Neuronal stem cell (in vitro differentiated cells): ENCODE data around the gene CHCHD3.

ENCODE experiments used
- DNase-seq: peaks from one replicate; pipeline ENCODE4 v3.0.0-alpha.2; 2013; ENCODE audit warnings: low spot score
- H2AFZ ChIP-seq: one replicate; pipeline ENCODE4 v1.6.1; 2013; ENCODE audit warnings: mild to moderate bottlenecking, low read length, inconsistent platforms
- H2AK5ac ChIP-seq: 2 replicates; pipeline ENCODE4 v1.6.1; 2013; ENCODE audit warnings: low read depth, mild to moderate bottlenecking, inconsistent platforms, low read length, moderate library complexity, mixed read lengths
- H2BK120ac ChIP-seq: 2 replicates; pipeline ENCODE4 v1.6.1; 2013; ENCODE audit warnings: low read depth, mild to moderate bottlenecking, inconsistent platforms, low read length, moderate library complexity, mixed read lengths
- H2BK12ac ChIP-seq: one replicate; pipeline ENCODE4 v1.6.1; 2013; ENCODE audit warnings: low read length, inconsistent platforms
- H2BK15ac ChIP-seq: 2 replicates; pipeline ENCODE4 v1.6.1; 2013; ENCODE audit warnings: mild to moderate bottlenecking, low read length, inconsistent platforms, mixed read lengths
- H2BK5ac ChIP-seq: one replicate; pipeline ENCODE4 v1.6.1; 2013; ENCODE audit warnings: inconsistent platforms, mild to moderate bottlenecking, low read length, moderate library complexity
- H3K14ac ChIP-seq: one replicate; pipeline ENCODE4 v1.6.1; 2013; ENCODE audit warnings: low read length, inconsistent platforms
- H3K18ac ChIP-seq: 2 replicates; pipeline ENCODE4 v1.6.1; 2013; ENCODE audit warnings: low read length, inconsistent platforms
- H3K23ac ChIP-seq: 2 replicates; pipeline ENCODE4 v1.6.1; 2013; ENCODE audit warnings: low read depth, mild to moderate bottlenecking, mixed read lengths, low read length, inconsistent platforms; ENCODE audit not compliant: poor library complexity
- H3K27ac ChIP-seq: replicated peaks from 3 replicates; pipeline ENCODE4 v1.5.1; 2013; ENCODE audit warnings: low read length, inconsistent platforms
- H3K27me3 ChIP-seq, 3 experiments: 2 replicates each; pipeline ENCODE4 v1.6.1; 2013; ENCODE audit warnings: low read length in 3 of 3, mild to moderate bottlenecking in 2 of 3, inconsistent platforms in 1 of 3, low read depth in 1 of 3, mixed read lengths in 1 of 3, moderate library complexity in 1 of 3; ENCODE audit not compliant: control insufficient read depth in 3 of 3, insufficient read depth in 3 of 3
- H3K36me3 ChIP-seq, 2 donors: replicated peaks in 1 of 2; 2 replicates each; pipeline ENCODE4 v1.6.1; 2013; ENCODE audit warnings: low read length in 2 of 2; ENCODE audit not compliant: control insufficient read depth in 2 of 2, insufficient read depth in 2 of 2
- H3K4ac ChIP-seq: 2 replicates; pipeline ENCODE4 v1.6.1; 2013; ENCODE audit warnings: inconsistent platforms, mild to moderate bottlenecking, low read length, moderate library complexity
- H3K4me1 ChIP-seq, 2 donors: 1 replicate in 1 of 2; 2 replicates in 1 of 2; pipeline ENCODE4 v1.6.1; 2013; ENCODE audit warnings: low read length in 2 of 2, low read depth in 1 of 2; ENCODE audit not compliant: control insufficient read depth in 2 of 2, insufficient read depth in 1 of 2
- H3K4me2 ChIP-seq: one replicate; pipeline ENCODE4 v1.6.1; 2013; ENCODE audit warnings: mild to moderate bottlenecking, low read length, inconsistent platforms; ENCODE audit not compliant: insufficient read depth, poor library complexity, severe bottlenecking
- H3K4me3 ChIP-seq, 2 donors: 2 replicates each; pipeline ENCODE4 v1.5.1; 2013; ENCODE audit warnings: low read length in 2 of 2, mild to moderate bottlenecking in 2 of 2, inconsistent platforms in 1 of 2, moderate library complexity in 1 of 2
- H3K79me1 ChIP-seq: one replicate; pipeline ENCODE4 v1.6.1; 2013; ENCODE audit warnings: low read depth, mild to moderate bottlenecking, inconsistent platforms, low read length, moderate library complexity
- H3K9ac ChIP-seq: one replicate; pipeline ENCODE4 v1.6.1; 2013; ENCODE audit warnings: mild to moderate bottlenecking, low read depth, low read length, inconsistent platforms; ENCODE audit not compliant: poor library complexity
- H3K9me3 ChIP-seq, 2 donors: replicated peaks in 1 of 2; 2 replicates each; pipeline versions ENCODE3 to v1.6.1; 2013; ENCODE audit warnings: low read length in 2 of 2, mild to moderate bottlenecking in 2 of 2, inconsistent platforms in 1 of 2, low read depth in 1 of 2, mixed read lengths in 1 of 2, moderate library complexity in 1 of 2; ENCODE audit not compliant: control insufficient read depth in 2 of 2, insufficient read depth in 1 of 2
- H4K8ac ChIP-seq: one replicate; pipeline ENCODE4 v1.6.1; 2013; ENCODE audit warnings: low read depth, mild to moderate bottlenecking, inconsistent platforms, low read length, moderate library complexity
- H4K91ac ChIP-seq: one replicate; pipeline ENCODE4 v1.6.1; 2013; ENCODE audit warnings: low read length, low read depth, mild to moderate bottlenecking, inconsistent platforms; ENCODE audit not compliant: poor library complexity
- WGBS, 2 donors: extraction: QIAGEN DNeasy Blood & Tissue Kit; methylation state at CpG; one replicate each; pipeline ENCODE4 v1.1.7; 2013; ENCODE audit warnings: missing lambda C conversion rate in 2 of 2, mixed read lengths in 1 of 2; ENCODE audit not compliant: insufficient read length in 2 of 2, insufficient replicate concordance in 1 of 2; ENCODE audit errors: extremely low coverage in 2 of 2; 5-methylcytosine and 5-hydroxymethylcytosine counted together

CHCHD3 gene

GRCh38 chr7:133048589-133048988 lies 33.3 kb downstream of the CHCHD3 start:
- Histone ChIP-seq H3K36me3 (peaks cover 2 to 6% of the 10 kb centered on the region in 2 donors), H3K4me1 (peaks cover 7 to 8% of the 10 kb centered on the region in 2 donors), H2BK15ac (no peak overlapping the region), H3K18ac (no peak overlapping the region), H3K79me1 (no peaks in the 10 kb centered on the region), H2BK120ac (no peak overlapping the region), H2BK5ac (no peak overlapping the region), H3K23ac (no peak overlapping the region), H3K4me2 (no peak overlapping the region), H3K4me3 (no peak overlapping the region), H3K9me3 (no peaks in the 10 kb centered on the region), H2AK5ac (no peak overlapping the region), H2BK12ac (no peak overlapping the region), H3K27me3 (no peaks in the 10 kb centered on the region), H4K91ac (no peak overlapping the region), H3K9ac (no peak overlapping the region), H4K8ac (no peak overlapping the region), H3K27ac (no peak overlapping the region), H3K4ac (no peak overlapping the region), H2AFZ (no peak overlapping the region), H3K14ac (no peak overlapping the region)
- WGBS, 2 donors: no CpG with 5 or more reads among the region's 4 CpGs
- DNase-seq: no peak

- H2BK12ac ChIP-seq: no peak overlapping the region
- no peak overlapping the region for H3K27ac ChIP-seq
- WGBS, 2 donors: no CpG with 5 or more reads among the region's 2 CpGs
- H2BK5ac ChIP-seq: no peak overlapping the region
- no peak overlapping the region for H3K14ac ChIP-seq
- H3K23ac ChIP-seq: no peak overlapping the region
- H4K91ac ChIP-seq: no peak overlapping the region
- H2BK15ac ChIP-seq: no peak overlapping the region
- no peak overlapping the region for H3K4me3 ChIP-seq
- no peak overlapping the region for H3K9ac ChIP-seq
- H3K18ac ChIP-seq: no peak overlapping the region
- no peak overlapping the region for H2BK120ac ChIP-seq
- H2AFZ ChIP-seq: no peak overlapping the region
- peaks cover 2 to 6% of the 10 kb centered on the region in 2 donors for H3K36me3 ChIP-seq
- H3K27me3 ChIP-seq: no peaks in the 10 kb centered on the region
- peaks cover 7 to 8% of the 10 kb centered on the region in 2 donors for H3K4me1 ChIP-seq
- no peak overlapping the region for H2AK5ac ChIP-seq
- H3K4ac ChIP-seq: no peak overlapping the region
- H3K79me1 ChIP-seq: no peaks in the 10 kb centered on the region
- no peak for DNase-seq
- no peak overlapping the region for H4K8ac ChIP-seq
- peaks cover 0 to 2% of the 10 kb centered on the region in 2 donors for H3K9me3 ChIP-seq
- no peak overlapping the region for H3K4me2 ChIP-seq
These were observed 34.6 kb downstream of the CHCHD3 start for GRCh38 chr7:133047321-133047720.

- no peaks in the 10 kb centered on the region for H3K27me3 ChIP-seq
- H2BK120ac ChIP-seq: no peak overlapping the region
- no peak overlapping the region for H3K4ac ChIP-seq
- no peak overlapping the region for H2AFZ ChIP-seq
- no peaks in the 10 kb centered on the region for H3K79me1 ChIP-seq
- H4K91ac ChIP-seq: no peak overlapping the region
- H3K27ac ChIP-seq: peak overlapping the region; percentile 43
- H2BK15ac ChIP-seq: no peak overlapping the region
- H3K9ac ChIP-seq: peak overlapping the region; percentile 38
- no peak overlapping the region for H3K4me3 ChIP-seq
- H3K4me1 ChIP-seq: peaks cover 7 to 8% of the 10 kb centered on the region in 2 donors
- WGBS, 2 donors: no CpG with 5 or more reads among the region's 9 CpGs
- DNase-seq: no peak
- H2AK5ac ChIP-seq: no peak overlapping the region
- H3K36me3 ChIP-seq: peaks cover 2 to 6% of the 10 kb centered on the region in 2 donors
- peaks cover 0 to 4% of the 10 kb centered on the region in 2 donors for H3K9me3 ChIP-seq
- H2BK12ac ChIP-seq: no peak overlapping the region
- no peak overlapping the region for H3K4me2 ChIP-seq
- no peak overlapping the region for H3K18ac ChIP-seq
- H2BK5ac ChIP-seq: no peak overlapping the region
- no peak overlapping the region for H3K23ac ChIP-seq
- no peak overlapping the region for H4K8ac ChIP-seq
- H3K14ac ChIP-seq: no peak overlapping the region
These were observed 37.0 kb downstream of the CHCHD3 start for GRCh38 chr7:133044722-133045473.

DNA sequence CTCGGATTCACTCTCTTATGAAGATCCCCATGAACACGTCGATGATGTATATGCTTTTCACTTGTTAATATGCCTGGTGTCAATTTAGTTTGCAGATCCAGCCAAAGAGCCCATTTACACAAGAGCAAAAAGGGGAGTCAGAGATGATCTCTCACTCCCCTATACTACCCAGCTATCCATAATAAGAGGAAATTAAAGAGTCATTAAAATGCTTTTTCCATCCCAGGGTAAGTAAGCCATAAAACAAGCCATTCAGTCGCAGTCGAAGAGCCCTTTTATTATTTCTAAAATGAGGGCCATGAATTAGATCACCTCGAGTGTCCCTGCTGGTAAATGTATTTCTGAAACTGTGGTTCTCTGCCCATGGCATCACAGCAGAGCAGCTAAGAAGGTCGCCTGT lies 41.2 kb downstream of the CHCHD3 start:
- H3K27ac ChIP-seq: no peak overlapping the region

More for the DNA sequence above, 41.2 kb downstream of the CHCHD3 start:
- Histone ChIP-seq H4K91ac (no peak overlapping the region), H3K9me3 (peaks cover 0 to 4% of the 10 kb centered on the region in 2 donors), H3K27me3 (no peaks in the 10 kb centered on the region), H2BK120ac (no peak overlapping the region), H3K79me1 (no peaks in the 10 kb centered on the region), H2AFZ (no peak overlapping the region), H3K23ac (no peak overlapping the region), H2BK12ac (no peak overlapping the region), H3K18ac (no peak overlapping the region), H2BK5ac (no peak overlapping the region), H4K8ac (no peak overlapping the region), H3K4me1 (peaks cover 6 to 8% of the 10 kb centered on the region in 2 donors), H3K4me3 (no peak overlapping the region), H3K14ac (no peak overlapping the region), H3K36me3 (no peaks in the 10 kb centered on the region), H3K4ac (no peak overlapping the region), H3K4me2 (no peak overlapping the region), H3K9ac (no peak overlapping the region), H2BK15ac (no peak overlapping the region), H2AK5ac (no peak overlapping the region)
- no peak for DNase-seq
- WGBS, 2 donors: no CpG with 5 or more reads among the region's 7 CpGs
